WTC11 (cell line): Measurements from ENCODE around the gene DRC3. TPM values are rescaled to one million over a fixed set of nuclear protein-coding genes. Genes with fewer than 3 reads are reported as not detected.

Experiments
- ATAC-seq: fragments of 200-7000 bp; cut with Tn5 transposase; 2 replicates; pipeline ENCODE4 v1.10.0; 2021; ENCODE audit warnings: mild to moderate bottlenecking, moderate library complexity
- CTCF ChIA-PET: fragments of 300-600 bp; sonication (Branson Sonifier 250); formaldehyde crosslinking; loops from one replicate; lab custom pipeline; 2021; ENCODE audit warnings: antibody characterized with exemption; lab: Charles Lee
- POLR2A ChIA-PET: fragments of 350-600 bp; sonication (Branson Sonifier 250); formaldehyde crosslinking; loops from one replicate; lab custom pipeline; 2021; ENCODE audit warnings: antibody characterized with exemption; lab: Charles Lee
- DNase-seq: peaks from one replicate; pipeline ENCODE4 v3.0.0; 2021; ENCODE audit warnings: low spot score
- H3K27ac Mint-ChIP-seq: 2 replicates; pipeline ENCODE4 v1.8.0; 2021; ENCODE audit warnings: mixed read lengths
- H3K27me3 Mint-ChIP-seq: 2 replicates; pipeline ENCODE4 v1.8.0; 2021; ENCODE audit warnings: low read depth, mild to moderate bottlenecking, moderate library complexity, mixed read lengths
- H3K36me3 Mint-ChIP-seq: 2 replicates; pipeline ENCODE4 v1.8.0; 2021; ENCODE audit warnings: mixed read lengths
- H3K4me1 Mint-ChIP-seq: 2 replicates; pipeline ENCODE4 v1.8.0; 2022; ENCODE audit warnings: mixed read lengths
- H3K4me3 Mint-ChIP-seq: 2 replicates; pipeline ENCODE4 v1.8.0; 2021; ENCODE audit warnings: mild to moderate bottlenecking, moderate library complexity, mixed read lengths
- H3K9me3 Mint-ChIP-seq: 2 replicates; pipeline ENCODE4 v1.8.0; 2021; ENCODE audit warnings: mixed read lengths
- CREM ChIP-seq: sonication (generic); formaldehyde crosslinking; IDR thresholded peaks from 2 replicates; pipeline ENCODE4 v1.8.1; 2022; ENCODE audit warnings: mild to moderate bottlenecking, missing genetic modification reagents, moderate library complexity
- GABPB1 ChIP-seq: sonication (generic); formaldehyde crosslinking; IDR thresholded peaks from 2 replicates; pipeline ENCODE4 v1.8.1; 2023; ENCODE audit warnings: mild to moderate bottlenecking, missing genetic modification reagents
- JAZF1 ChIP-seq: fragments of 250-450 bp; sonication (Bioruptor Pico); IDR thresholded peaks from 2 replicates; pipeline ENCODE4 v1.9.0; 2021; ENCODE audit warnings: moderate library complexity, mild to moderate bottlenecking, inconsistent platforms
- JUN ChIP-seq: sonication (generic); formaldehyde crosslinking; IDR thresholded peaks from 2 replicates; pipeline ENCODE4 v1.8.0; 2023; ENCODE audit warnings: mild to moderate bottlenecking, missing genetic modification reagents
- KAT7 ChIP-seq: sonication (generic); formaldehyde crosslinking; IDR thresholded peaks from 2 replicates; pipeline ENCODE4 v1.8.1; 2023; ENCODE audit warnings: missing genetic modification reagents, mild to moderate bottlenecking, borderline replicate concordance
- NR2C2 ChIP-seq: sonication (generic); formaldehyde crosslinking; IDR thresholded peaks from 2 replicates; pipeline ENCODE4 v1.8.0; 2022; ENCODE audit warnings: mild to moderate bottlenecking, missing genetic modification reagents
- NR3C1 ChIP-seq: sonication (generic); formaldehyde crosslinking; conservative IDR thresholded peaks from 2 replicates; pipeline ENCODE4 v1.8.1; 2023; ENCODE audit warnings: low read depth, mild to moderate bottlenecking, missing genetic modification reagents
- PRRX2 ChIP-seq: fragments of 250-450 bp; sonication (Bioruptor Pico); IDR thresholded peaks from 2 replicates; pipeline ENCODE4 v1.8.0; 2021; ENCODE audit warnings: mild to moderate bottlenecking
- RELA ChIP-seq: sonication (generic); formaldehyde crosslinking; IDR thresholded peaks from 2 replicates; pipeline ENCODE4 v1.8.1; 2022; ENCODE audit warnings: missing genetic modification reagents, mild to moderate bottlenecking, borderline replicate concordance
- SP1 ChIP-seq: sonication (generic); formaldehyde crosslinking; conservative IDR thresholded peaks from 2 replicates; pipeline ENCODE4 v1.8.1; 2022; ENCODE audit warnings: missing genetic modification reagents
- TCF7 ChIP-seq: sonication (generic); formaldehyde crosslinking; IDR thresholded peaks from 2 replicates; pipeline ENCODE4 v1.8.0; 2022; ENCODE audit warnings: mild to moderate bottlenecking, low read depth, missing genetic modification reagents, moderate library complexity
- TEAD4 ChIP-seq: sonication (generic); formaldehyde crosslinking; IDR thresholded peaks from 2 replicates; pipeline ENCODE4 v1.8.0; 2022; ENCODE audit warnings: mild to moderate bottlenecking, missing genetic modification reagents
- TP53 ChIP-seq: sonication (generic); formaldehyde crosslinking; IDR thresholded peaks from 2 replicates; pipeline ENCODE4 v1.8.1; 2023; ENCODE audit warnings: mild to moderate bottlenecking, missing genetic modification reagents
- ZNF121 ChIP-seq: sonication (generic); formaldehyde crosslinking; IDR thresholded peaks from 2 replicates; pipeline ENCODE4 v1.8.0; 2023; ENCODE audit warnings: missing genetic modification reagents
- ZNF232 ChIP-seq: sonication (generic); formaldehyde crosslinking; IDR thresholded peaks from 2 replicates; pipeline ENCODE4 v1.8.0; 2022; ENCODE audit warnings: mild to moderate bottlenecking, missing genetic modification reagents
- ZNF671 ChIP-seq: fragments of 250-450 bp; sonication (Bioruptor Pico); IDR thresholded peaks from 2 replicates; pipeline ENCODE4 v1.8.0; 2021; ENCODE audit warnings: mild to moderate bottlenecking
- total RNA-seq: library from RNA; stranded (reverse); gene quantifications from 3 replicates; pipeline ENCODE4 v1.2.3, GENCODE V29; 2021
- TF ChIP-seq, protein P1 (sequence below): sonication (generic); formaldehyde crosslinking; IDR thresholded peaks from 2 replicates; pipeline ENCODE4 v1.8.1; 2023; ENCODE audit warnings: mild to moderate bottlenecking, missing genetic modification reagents, borderline replicate concordance
- TF ChIP-seq, protein P2 (sequence below): fragments of 250-450 bp; sonication (Bioruptor Pico); IDR thresholded peaks from 2 replicates; pipeline ENCODE4 v1.9.0; 2021; ENCODE audit warnings: mild to moderate bottlenecking
- TF ChIP-seq, protein P3 (sequence below): sonication (generic); formaldehyde crosslinking; IDR thresholded peaks from 2 replicates; pipeline ENCODE4 v1.8.1; 2022; ENCODE audit warnings: low read depth, missing genetic modification reagents, borderline replicate concordance
- TF ChIP-seq, protein P4 (sequence below): sonication (generic); formaldehyde crosslinking; conservative IDR thresholded peaks from 2 replicates; pipeline ENCODE4 v1.8.1; 2022; ENCODE audit warnings: mild to moderate bottlenecking, missing genetic modification reagents
- TF ChIP-seq, protein P5 (sequence below): fragments of 250-450 bp; sonication (Bioruptor Pico); IDR thresholded peaks from 2 replicates; pipeline ENCODE4 v1.8.0; 2021; ENCODE audit warnings: mild to moderate bottlenecking

DRC3 gene
- total RNA-seq, 1 experiment from 2014 or later, result 0.42 TPM

DNA sequence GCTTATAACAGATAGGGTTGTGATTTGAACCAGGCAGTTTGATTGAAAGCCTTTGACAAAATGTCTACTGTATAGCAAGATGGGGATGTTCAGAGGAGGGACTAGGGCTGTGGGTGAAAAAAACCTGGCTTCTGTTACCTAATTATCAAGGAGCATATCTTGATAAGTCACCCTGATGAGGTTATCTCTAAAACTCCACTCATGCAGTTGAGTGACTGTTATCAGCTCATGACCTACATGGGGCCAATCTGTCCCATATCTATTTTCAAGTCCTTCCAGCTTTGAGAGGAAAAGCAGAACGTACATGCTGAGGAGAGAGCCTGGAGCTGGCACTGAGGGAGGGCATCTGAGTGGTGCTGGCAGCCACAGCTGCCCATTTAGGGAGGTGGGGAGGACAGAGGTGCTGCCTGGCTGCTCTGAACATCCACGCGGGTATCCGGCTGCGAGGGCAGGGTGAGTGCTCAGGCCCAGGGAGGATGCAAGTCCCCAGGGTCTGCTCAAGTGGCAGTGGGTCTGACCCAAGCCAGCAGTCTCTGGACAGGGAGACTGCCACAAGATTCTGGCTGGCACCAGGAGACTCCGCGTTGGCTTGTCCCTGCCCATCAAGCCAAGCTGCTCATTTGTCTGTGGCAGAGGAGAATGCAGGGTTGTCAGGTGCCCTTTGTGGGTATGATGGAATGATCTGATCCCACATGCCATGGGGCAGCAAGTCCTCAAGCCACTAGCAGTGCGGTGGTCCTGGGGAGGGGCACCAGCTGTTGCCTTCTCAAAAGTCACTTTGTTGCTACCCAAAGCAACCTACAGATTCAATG is 37.2 kb downstream of the DRC3 start:
- Mint-ChIP-seq H3K4me3 (no peak overlapping the region), H3K36me3 (no peaks in the 10 kb centered on the region), H3K27me3 (no peaks in the 10 kb centered on the region), H3K27ac (no peak overlapping the region), H3K4me1 (peaks cover 4% of the 10 kb centered on the region; the same call in 1 of the 2 replicates), H3K9me3 (no peaks in the 10 kb centered on the region)
- no peak for DNase-seq
- no peak for ATAC-seq
- no peak for TF ChIP-seq NR3C1
- no peak for TF ChIP-seq SP1 (CRISPR knock-in tag)
- TF ChIP-seq TP53 (CRISPR knock-in tag), result no peak
- no peak for TF ChIP-seq TCF7
- no peak for TF ChIP-seq PRRX2
- no peak for TF ChIP-seq KAT7
- no peak for TF ChIP-seq JAZF1 (CRISPR knock-in tag)
- TF ChIP-seq JUN (CRISPR knock-in tag), result no peak
- TF ChIP-seq, protein P1, sequence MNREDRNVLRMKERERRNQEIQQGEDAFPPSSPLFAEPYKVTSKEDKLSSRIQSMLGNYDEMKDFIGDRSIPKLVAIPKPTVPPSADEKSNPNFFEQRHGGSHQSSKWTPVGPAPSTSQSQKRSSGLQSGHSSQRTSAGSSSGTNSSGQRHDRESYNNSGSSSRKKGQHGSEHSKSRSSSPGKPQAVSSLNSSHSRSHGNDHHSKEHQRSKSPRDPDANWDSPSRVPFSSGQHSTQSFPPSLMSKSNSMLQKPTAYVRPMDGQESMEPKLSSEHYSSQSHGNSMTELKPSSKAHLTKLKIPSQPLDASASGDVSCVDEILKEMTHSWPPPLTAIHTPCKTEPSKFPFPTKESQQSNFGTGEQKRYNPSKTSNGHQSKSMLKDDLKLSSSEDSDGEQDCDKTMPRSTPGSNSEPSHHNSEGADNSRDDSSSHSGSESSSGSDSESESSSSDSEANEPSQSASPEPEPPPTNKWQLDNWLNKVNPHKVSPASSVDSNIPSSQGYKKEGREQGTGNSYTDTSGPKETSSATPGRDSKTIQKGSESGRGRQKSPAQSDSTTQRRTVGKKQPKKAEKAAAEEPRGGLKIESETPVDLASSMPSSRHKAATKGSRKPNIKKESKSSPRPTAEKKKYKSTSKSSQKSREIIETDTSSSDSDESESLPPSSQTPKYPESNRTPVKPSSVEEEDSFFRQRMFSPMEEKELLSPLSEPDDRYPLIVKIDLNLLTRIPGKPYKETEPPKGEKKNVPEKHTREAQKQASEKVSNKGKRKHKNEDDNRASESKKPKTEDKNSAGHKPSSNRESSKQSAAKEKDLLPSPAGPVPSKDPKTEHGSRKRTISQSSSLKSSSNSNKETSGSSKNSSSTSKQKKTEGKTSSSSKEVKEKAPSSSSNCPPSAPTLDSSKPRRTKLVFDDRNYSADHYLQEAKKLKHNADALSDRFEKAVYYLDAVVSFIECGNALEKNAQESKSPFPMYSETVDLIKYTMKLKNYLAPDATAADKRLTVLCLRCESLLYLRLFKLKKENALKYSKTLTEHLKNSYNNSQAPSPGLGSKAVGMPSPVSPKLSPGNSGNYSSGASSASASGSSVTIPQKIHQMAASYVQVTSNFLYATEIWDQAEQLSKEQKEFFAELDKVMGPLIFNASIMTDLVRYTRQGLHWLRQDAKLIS (CRISPR knock-in tag), result no peak
- TF ChIP-seq, protein P2, sequence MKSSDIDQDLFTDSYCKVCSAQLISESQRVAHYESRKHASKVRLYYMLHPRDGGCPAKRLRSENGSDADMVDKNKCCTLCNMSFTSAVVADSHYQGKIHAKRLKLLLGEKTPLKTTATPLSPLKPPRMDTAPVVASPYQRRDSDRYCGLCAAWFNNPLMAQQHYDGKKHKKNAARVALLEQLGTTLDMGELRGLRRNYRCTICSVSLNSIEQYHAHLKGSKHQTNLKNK, result no peak
- TF ChIP-seq, protein P3, sequence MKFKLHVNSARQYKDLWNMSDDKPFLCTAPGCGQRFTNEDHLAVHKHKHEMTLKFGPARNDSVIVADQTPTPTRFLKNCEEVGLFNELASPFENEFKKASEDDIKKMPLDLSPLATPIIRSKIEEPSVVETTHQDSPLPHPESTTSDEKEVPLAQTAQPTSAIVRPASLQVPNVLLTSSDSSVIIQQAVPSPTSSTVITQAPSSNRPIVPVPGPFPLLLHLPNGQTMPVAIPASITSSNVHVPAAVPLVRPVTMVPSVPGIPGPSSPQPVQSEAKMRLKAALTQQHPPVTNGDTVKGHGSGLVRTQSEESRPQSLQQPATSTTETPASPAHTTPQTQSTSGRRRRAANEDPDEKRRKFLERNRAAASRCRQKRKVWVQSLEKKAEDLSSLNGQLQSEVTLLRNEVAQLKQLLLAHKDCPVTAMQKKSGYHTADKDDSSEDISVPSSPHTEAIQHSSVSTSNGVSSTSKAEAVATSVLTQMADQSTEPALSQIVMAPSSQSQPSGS (CRISPR knock-in tag), result no peak
- no peak for TF ChIP-seq ZNF232 (CRISPR knock-in tag)
- no peak for TF ChIP-seq TEAD4 (CRISPR knock-in tag)
- TF ChIP-seq, protein P4, sequence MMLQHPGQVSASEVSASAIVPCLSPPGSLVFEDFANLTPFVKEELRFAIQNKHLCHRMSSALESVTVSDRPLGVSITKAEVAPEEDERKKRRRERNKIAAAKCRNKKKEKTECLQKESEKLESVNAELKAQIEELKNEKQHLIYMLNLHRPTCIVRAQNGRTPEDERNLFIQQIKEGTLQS (CRISPR knock-in tag), result no peak
- no peak for TF ChIP-seq ZNF671 (CRISPR knock-in tag)
- POLR2A ChIA-PET, result no interaction called here
- CTCF ChIA-PET, result no interaction called here

DNA sequence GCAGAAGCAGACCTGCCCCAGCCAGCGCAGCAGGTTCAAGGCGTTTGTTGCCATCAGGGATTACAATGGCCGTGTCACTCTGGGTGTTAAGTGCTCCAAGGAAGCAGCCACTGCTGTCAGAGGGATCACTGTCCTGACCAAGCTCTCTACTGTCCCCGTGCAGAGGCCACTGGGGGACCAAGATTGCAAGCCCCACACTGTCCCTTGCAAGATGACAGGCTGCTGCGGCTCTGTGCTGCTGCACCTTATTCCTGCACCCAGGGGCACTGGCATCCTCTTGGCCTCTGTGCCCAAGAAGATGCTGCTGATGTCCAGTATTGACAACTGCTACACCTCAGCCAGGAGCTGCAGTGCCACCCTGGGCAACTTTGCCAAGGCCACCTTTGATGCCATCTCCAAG is 38.6 kb downstream of the DRC3 start:
- POLR2A ChIA-PET, result no interaction called here
- Mint-ChIP-seq H3K4me3 (no peak overlapping the region), H3K4me1 (peaks cover 3% of the 10 kb centered on the region; the same call in 1 of the 2 replicates), H3K9me3 (no peaks in the 10 kb centered on the region), H3K27me3 (no peaks in the 10 kb centered on the region), H3K27ac (no peak overlapping the region), H3K36me3 (no peaks in the 10 kb centered on the region)
- no peak for DNase-seq
- no peak for ATAC-seq
- CTCF ChIA-PET, result no interaction called here
- TF ChIP-seq ZNF121 (CRISPR knock-in tag), result no peak
- no peak for TF ChIP-seq ZNF232 (CRISPR knock-in tag)
- TF ChIP-seq, protein P3 (CRISPR knock-in tag), result no peak
- TF ChIP-seq NR2C2, result no peak
- no peak for TF ChIP-seq RELA
- no peak for TF ChIP-seq GABPB1
- TF ChIP-seq CREM (CRISPR knock-in tag), result no peak
- TF ChIP-seq, protein P5, sequence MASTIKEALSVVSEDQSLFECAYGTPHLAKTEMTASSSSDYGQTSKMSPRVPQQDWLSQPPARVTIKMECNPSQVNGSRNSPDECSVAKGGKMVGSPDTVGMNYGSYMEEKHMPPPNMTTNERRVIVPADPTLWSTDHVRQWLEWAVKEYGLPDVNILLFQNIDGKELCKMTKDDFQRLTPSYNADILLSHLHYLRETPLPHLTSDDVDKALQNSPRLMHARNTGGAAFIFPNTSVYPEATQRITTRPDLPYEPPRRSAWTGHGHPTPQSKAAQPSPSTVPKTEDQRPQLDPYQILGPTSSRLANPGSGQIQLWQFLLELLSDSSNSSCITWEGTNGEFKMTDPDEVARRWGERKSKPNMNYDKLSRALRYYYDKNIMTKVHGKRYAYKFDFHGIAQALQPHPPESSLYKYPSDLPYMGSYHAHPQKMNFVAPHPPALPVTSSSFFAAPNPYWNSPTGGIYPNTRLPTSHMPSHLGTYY (CRISPR knock-in tag), result no peak
